SKM-1 (cell line): ENCODE results near the gene DTX3.
"Not testable (repeated sequence)": the region's sequence is repeated elsewhere in the genome, so short reads cannot be mapped to it uniquely, and the experiment has no call there.

ENCODE experiments used
- DNase-seq: peaks from one replicate; lab custom pipeline; 2025; ENCODE audit not compliant: unreplicated experiment; lab: John Stamatoyannopoulos, UW

DTX3 gene

GRCh38 chr12:57631566-57632072, 27.0 kb downstream of the DTX3 start:
- no peak for DNase-seq

DNA sequence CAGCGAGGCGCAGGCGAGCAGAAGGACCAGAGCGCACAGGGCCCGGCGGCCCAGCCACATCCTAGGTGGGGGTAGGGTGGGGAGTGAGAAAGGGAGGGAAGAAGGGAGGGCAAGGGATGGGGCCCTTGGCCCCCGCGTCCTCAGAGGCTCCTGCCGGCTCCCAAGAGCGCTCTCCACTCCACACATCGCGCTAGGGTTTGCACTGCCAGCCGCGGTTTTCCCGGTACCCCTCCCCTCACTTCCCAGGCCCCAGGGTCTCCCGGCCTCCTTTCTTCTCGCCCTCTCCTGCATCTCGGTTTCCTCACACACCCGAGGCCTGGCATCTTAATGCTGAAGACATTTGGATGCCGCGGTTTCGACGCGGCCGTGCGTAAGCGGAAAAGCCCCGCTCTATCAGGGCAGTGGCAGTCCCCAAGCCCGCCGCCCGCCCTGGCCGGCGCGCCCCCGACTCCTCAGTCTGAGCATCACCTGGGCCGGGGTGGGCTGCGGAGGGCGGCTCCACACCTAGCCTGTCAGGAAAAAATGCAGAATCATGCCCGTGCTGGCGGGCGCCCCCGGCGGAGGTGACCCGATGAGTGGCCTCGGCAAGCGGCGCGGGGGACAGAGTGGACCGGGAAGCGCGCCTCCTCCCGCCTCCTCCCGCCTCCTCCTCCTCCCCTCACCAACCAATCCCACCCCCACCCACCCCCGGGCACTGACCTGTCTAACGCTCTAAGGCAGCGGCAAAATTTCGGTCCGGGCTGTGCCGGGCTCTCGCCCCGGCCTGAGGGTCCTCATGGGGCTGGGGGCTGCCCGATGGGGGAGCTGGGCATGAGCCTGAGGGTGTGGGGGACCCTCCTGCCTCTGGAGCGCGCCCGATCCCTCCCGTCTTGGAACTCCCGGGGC, 27.7 kb downstream of the DTX3 start:
- DNase-seq: no peak

GRCh38 chr12:57632958-57633840, 28.6 kb downstream of the DTX3 start, which contains the start of gene B4GALNT1:
TSS of gene B4GALNT1 (minus strand) at chr12:57633201. CDS start at chr12:57632132, 1,069 bp downstream.
- DNase-seq: no peak

GRCh38 chr12:57636731-57637130, 32.1 kb downstream of the DTX3 start:
- DNase-seq: not testable (repeated sequence)

- DNase-seq: no peak
Measured at GRCh38 chr12:57637364-57637763, 32.7 kb downstream of the DTX3 start.

DNA sequence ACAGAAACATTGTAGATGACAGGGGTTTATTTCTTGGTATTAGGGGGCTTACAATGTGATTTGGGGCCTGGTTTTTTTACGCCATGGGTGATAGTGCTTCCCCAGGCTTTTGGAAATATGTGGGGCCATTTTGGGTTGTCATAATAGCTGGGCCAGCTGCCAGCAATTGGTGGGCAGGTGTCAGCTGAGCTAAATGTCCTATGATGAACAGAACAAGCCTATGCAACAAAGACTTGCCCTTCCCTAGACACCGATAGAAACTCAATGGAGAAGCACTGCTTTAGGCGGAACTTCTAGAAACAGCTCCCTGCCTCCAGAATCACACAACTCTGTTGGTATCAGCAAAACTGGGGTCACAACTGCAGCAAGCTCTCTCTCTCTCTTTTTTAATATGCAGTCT, 33.5 kb downstream of the DTX3 start:
- no peak for DNase-seq

DNA sequence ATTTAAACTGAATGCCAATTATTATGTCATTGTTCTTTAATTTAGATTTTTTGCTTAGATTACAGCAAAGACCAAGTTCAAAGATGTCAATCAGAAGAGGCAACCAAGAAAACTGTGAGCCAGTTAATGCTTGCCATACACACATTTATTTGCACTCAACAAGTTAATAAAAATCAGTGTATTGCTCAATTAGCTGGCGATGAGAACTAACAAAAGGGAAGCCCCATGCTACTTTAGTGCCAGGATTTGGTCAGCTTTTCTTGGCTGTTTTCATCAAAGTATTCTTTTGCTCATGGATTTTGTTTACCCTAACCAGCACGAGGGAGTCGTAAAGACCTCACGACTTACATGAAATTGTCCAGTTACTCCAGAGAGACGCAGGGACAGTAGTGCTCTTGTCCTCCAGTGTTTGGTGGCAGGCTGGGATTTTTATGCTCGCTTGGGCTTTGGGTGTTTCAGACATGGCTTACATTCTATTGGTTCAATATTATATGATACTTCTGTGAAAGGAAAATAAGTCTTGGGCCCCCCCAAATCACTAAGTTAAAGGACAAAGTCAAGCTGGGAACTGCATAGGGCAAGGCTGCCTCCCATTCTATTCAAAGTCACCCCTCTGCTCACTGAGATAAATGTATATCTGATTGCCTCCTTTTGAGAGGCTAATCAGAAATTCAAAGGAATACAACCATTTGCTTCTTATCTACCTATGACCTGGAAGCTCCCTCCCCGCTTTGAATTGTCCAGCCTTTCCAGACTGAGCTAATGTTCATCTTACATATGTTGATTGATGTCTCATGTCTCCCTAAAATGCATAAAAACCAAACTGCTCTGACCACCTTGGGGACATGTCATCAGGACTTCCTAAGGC, 35.8 kb downstream of the DTX3 start:
- DNase-seq: no peak

DNA sequence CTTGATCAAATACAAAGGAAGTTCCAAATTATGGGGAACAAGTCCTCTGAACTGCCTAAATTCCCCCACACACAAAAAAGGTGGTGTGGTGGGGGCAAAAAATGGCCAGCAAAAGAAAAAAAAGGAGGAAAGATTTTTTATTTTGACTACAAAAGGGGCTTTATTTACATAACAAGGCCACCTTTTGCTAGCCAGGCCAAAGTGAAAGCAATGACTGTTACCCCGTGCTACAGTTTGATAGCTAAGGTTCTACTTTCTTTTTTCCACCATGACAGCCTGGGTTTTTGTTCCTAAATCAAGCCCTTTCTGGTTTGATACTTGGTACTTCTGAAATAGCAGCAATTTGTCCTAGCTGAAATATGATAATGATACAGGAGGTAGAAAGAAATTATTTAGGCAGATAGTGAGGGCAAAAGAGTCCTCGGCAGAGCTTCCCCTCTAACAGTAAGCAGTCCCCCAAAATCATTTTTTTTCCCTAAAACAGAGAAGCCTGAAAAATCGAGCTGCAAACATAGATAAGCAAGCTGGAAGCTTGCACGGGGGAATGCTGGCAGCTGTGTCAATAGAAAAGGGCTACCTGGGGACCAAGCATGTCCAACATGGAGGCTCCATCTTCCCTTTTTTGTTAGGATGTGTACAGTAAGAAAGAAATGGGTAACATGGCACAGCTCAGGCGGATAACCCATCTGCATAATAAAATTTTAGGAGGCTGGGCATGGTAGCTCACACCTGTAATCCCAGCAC, 37.2 kb downstream of the DTX3 start:
- no peak for DNase-seq

DNA sequence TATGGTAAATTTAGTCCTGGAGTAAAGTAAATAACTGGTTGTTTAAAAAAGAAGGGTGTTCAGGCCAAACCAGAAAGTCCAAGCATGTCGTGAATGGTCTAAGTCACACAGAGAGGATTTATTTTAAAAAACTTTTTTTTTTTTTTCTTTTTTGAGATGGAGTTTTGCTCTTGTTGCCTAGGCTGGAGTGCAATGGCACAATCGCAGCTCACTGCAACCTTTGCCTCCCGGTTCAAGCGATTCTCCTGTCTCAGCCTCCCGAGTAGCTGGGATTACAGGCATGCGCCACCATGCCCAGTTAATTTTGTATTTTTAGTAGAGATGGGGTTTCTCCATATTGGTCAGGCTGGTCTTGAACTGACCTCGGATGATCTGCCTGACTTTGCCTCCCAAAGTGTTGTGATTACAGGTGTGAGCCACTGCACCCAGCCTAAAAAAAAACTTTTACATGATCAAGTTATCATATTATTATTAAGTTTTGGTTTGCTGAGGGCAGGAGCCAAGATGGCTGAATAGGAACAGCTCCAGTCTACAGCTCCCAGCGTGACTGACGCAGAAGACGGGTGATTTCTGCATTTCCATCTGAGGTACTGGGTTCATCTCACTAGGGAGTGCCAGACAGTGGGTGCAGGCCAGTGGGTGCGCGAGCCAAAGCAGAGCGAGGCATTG, 41.5 kb downstream of the DTX3 start:
- not testable (repeated sequence) for DNase-seq

DNA sequence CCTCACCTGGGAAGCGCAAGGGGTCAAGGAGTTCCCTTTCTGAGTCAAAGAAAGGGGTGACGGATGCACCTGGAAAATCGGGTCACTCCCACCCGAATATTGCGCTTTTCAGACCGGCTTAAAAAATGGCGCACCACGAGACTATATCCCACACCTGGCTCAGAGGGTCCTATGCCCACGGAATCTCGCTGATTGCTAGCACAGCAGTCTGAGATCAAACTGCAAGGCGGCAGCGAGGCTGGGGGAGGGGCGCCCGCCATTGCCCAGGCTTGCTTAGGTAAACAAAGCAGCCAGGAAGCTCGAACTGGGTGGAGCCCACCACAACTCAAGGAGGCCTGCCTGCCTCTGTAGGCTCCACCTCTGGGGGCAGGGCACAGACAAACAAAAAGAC, 42.0 kb downstream of the DTX3 start:
- not testable (repeated sequence) for DNase-seq

DNA sequence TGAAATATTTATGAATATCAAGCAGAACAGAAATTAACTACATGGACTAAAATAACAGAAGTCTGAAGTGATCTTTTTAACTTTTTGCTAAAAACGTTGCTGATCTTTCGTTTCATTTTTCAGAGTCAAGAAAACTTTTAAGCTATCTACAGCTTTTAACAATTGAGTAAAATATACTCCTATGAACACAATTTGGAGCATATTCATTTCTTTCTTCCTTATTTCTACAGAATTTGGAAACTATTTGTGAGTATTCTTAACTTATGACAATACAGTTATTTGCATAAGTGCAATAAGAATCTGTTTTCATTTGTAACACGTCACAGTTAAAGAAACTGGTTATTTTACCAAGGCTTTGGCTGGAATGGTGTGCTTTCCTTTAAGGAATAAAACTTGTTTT, 49.4 kb downstream of the DTX3 start:
- no peak for DNase-seq

- DNase-seq: no peak
Measured at GRCh38 chr12:57655541-57656240, 51.1 kb downstream of the DTX3 start.

- not testable (repeated sequence) for DNase-seq
Measured at GRCh38 chr12:57656408-57656807, 51.8 kb downstream of the DTX3 start.

DNA sequence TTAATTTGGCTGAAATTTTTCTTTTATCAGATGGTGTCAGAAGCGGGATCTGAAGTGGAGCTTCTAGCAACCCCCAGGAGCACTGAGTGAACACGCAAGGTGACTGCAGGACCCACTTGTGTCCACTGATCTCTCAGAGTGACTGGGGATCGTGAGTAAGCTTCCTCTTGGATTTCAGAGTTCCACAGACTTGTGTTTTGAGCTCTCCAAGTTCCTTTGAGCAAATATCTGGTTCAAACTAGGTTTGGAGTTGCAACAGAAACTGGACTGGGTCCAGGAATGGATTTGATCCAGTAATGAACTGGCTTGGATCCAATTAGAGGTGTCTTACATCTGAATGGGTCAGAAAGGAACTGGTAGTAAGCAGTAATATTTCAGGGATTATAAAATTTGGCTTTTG, 53.1 kb downstream of the DTX3 start:
- no peak for DNase-seq

DNA sequence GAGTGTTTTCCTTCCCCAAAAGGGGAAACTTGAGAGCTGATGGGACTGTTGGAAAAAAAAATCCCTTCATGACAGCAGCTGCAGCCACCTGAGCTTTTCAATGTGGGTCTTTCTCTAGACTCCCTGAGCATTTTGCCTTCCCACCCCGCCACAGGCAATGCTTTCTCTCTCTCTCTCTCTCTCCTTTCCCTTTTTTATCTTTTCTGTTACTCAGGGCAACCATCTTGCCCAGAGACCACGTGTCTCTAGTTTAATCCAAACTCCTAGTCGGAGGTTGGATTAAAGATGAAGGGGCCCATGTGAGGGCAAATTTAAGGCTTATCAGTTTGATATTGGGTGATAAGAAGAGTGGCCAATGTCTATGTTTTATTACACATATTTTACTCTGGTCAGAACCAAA, 54.3 kb downstream of the DTX3 start:
- DNase-seq: no peak
